HepG2 (cell line): ENCODE data around the gene ZFYVE27.

Source experiments
- PCBP2 ChIP-seq: fragments of 200-400 bp; formaldehyde crosslinking; optimal IDR thresholded peaks from 2 replicates; pipeline ENCODE3; 2018; ENCODE audit warnings: low read length, low read depth; ENCODE audit not compliant: poor library complexity, severe bottlenecking
- RARA ChIP-seq: IDR thresholded peaks from 2 replicates; pipeline ENCODE4 v1.6.1; 2016; ENCODE audit warnings: missing genetic modification reagents, missing compliant biosample characterization
- ZFP91 ChIP-seq: sonication (generic); formaldehyde crosslinking; IDR thresholded peaks from 2 replicates; pipeline ENCODE4 v1.9.0; 2022; ENCODE audit warnings: missing genetic modification reagents, mild to moderate bottlenecking, borderline replicate concordance

DNA sequence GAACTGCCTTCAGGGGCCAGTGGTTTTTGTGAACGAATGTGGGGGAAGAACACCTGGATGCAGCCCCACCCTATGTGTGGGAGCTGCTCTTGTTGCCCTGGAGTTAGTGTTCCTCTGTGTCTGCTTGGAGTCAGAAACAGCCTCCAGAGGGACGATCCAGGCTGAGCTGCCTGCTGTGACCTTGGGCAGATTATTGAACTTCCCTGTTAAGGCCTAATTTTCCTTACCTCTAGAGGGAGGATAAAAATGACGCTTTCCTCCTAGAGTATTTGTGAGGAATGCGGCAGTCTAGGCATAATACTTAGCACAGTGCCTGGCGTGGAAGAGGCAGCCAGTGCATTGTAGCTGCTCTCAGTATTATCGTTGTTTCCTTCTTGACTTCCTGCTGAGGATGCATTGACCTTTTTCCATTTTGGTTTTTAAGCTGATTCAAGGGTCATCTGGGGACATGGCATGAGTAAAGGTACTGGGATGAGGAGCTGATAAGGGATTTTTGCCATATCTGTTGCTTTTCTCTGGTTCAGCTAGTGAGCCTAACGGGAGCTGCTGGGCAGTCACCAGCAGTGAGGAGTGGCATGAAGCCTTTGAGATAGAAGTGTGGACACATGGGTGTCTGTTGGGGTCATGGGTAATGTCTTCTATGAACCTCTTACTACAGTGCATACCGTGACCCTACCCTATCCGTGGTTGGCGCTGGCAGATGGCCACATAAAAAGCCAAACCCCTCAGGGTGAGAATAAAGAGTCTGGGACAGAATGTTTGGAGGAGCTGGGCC lies 6.4 kb downstream of the ZFYVE27 start:
- TF ChIP-seq RARA (CRISPR knock-in tag): no peak
- TF ChIP-seq ZFP91 (CRISPR knock-in tag): no peak
- TF ChIP-seq PCBP2: no peak
